CD14-positive monocyte (primary cell): Measurements from ENCODE around the gene CCDC50. TPM values are rescaled to one million over a fixed set of nuclear protein-coding genes. Genes with fewer than 3 reads are reported as not detected.

Experiments used
- DNase-seq, 3 donors: peaks; one replicate each; pipeline ENCODE4 v3.0.0-alpha.2; 2011 to 2022
- H2AFZ ChIP-seq: 2 replicates; pipeline ENCODE4 v1.6.0; 2012; ENCODE audit warnings: mild to moderate bottlenecking, low read depth, low read length, inconsistent platforms; ENCODE audit not compliant: insufficient read depth, poor library complexity, severe bottlenecking
- H3K27ac ChIP-seq, 2 donors: 1 replicate in 1 of 2; 2 replicates in 1 of 2; pipeline ENCODE4 v1.5.1; 2012 to 2013; ENCODE audit warnings: low read length in 2 of 2, control low read depth in 1 of 2, inconsistent platforms in 1 of 2, low read depth in 1 of 2, mild to moderate bottlenecking in 1 of 2
- H3K27me3 ChIP-seq, 2 donors: one replicate each; pipeline versions ENCODE4 v1.6.0 to v1.6.1; 2011 to 2013; ENCODE audit warnings: low read length in 2 of 2; ENCODE audit not compliant: control insufficient read depth in 2 of 2, insufficient read depth in 2 of 2
- H3K36me3 ChIP-seq, 2 donors: replicated peaks in 1 of 2; 1 replicate in 1 of 2; 2 replicates in 1 of 2; pipeline versions ENCODE4 v1.5.1 to v1.6.1; 2012 to 2013; ENCODE audit warnings: low read length in 2 of 2, control low read depth in 1 of 2, inconsistent platforms in 1 of 2, mild to moderate bottlenecking in 1 of 2; ENCODE audit not compliant: insufficient read depth in 2 of 2, control insufficient read depth in 1 of 2
- H3K4me1 ChIP-seq, 2 donors: 1 replicate in 1 of 2; 2 replicates in 1 of 2; pipeline versions ENCODE4 v1.5.1 to v1.6.1; 2012 to 2013; ENCODE audit warnings: low read length in 2 of 2, control low read depth in 1 of 2, inconsistent platforms in 1 of 2, mild to moderate bottlenecking in 1 of 2, moderate library complexity in 1 of 2; ENCODE audit not compliant: insufficient read depth in 2 of 2, control insufficient read depth in 1 of 2
- H3K4me2 ChIP-seq: replicated peaks from 2 replicates; pipeline ENCODE3; 2012; ENCODE audit warnings: low read length, moderate library complexity, mild to moderate bottlenecking; ENCODE audit not compliant: poor library complexity, severe bottlenecking; ENCODE audit errors: extremely low read depth
- H3K4me3 ChIP-seq, 3 experiments: fragments of 200-600 bp in 1 of 3; sonication (generic) in 1 of 3; replicated peaks in 1 of 3; 1 replicate in 2 of 3; 2 replicates in 1 of 3; pipeline ENCODE4 v1.5.1; 2011 to 2013; ENCODE audit warnings: low read length in 3 of 3, mild to moderate bottlenecking in 3 of 3, control low read depth in 2 of 3, low read depth in 2 of 3, inconsistent platforms in 1 of 3, moderate library complexity in 1 of 3
- H3K79me2 ChIP-seq: 2 replicates; pipeline ENCODE4 v1.6.0; 2012; ENCODE audit warnings: mild to moderate bottlenecking, control low read depth, inconsistent platforms, low read length, moderate library complexity; ENCODE audit not compliant: insufficient read depth
- H3K9ac ChIP-seq: 2 replicates; pipeline ENCODE4 v1.6.0; 2017; ENCODE audit warnings: low read length, mild to moderate bottlenecking; ENCODE audit not compliant: insufficient read depth, poor library complexity, severe bottlenecking
- H3K9me3 ChIP-seq, 2 donors: replicated peaks in 1 of 2; 1 replicate in 1 of 2; 2 replicates in 1 of 2; pipeline versions ENCODE4 v1.5.1 to v1.6.1; 2012 to 2013; ENCODE audit warnings: low read length in 2 of 2, control low read depth in 1 of 2; ENCODE audit not compliant: control insufficient read depth in 1 of 2, insufficient read depth in 1 of 2
- H4K20me1 ChIP-seq: 2 replicates; pipeline ENCODE4 v1.6.0; 2012; ENCODE audit warnings: mild to moderate bottlenecking, low read length, control low read depth, moderate library complexity; ENCODE audit not compliant: insufficient read depth
- H3K27ac Mint-ChIP-seq, 7 donors: one replicate each; pipeline ENCODE4 v1.8.0; 2020; ENCODE audit warnings: mild to moderate bottlenecking in 7 of 7, mixed read lengths in 7 of 7, moderate library complexity in 6 of 7, inconsistent platforms in 2 of 7
- H3K27me3 Mint-ChIP-seq, 3 donors: one replicate each; pipeline ENCODE4 v1.8.0; 2021 to 2022; ENCODE audit warnings: low read depth in 3 of 3, mild to moderate bottlenecking in 3 of 3, mixed read lengths in 3 of 3, moderate library complexity in 3 of 3, inconsistent platforms in 1 of 3
- H3K36me3 Mint-ChIP-seq, 2 donors: one replicate each; pipeline ENCODE4 v1.8.0; 2020; ENCODE audit warnings: mixed read lengths in 2 of 2, inconsistent platforms in 1 of 2, mild to moderate bottlenecking in 1 of 2
- H3K4me1 Mint-ChIP-seq: one replicate; pipeline ENCODE4 v1.8.0; 2020; ENCODE audit warnings: mild to moderate bottlenecking, mixed read lengths
- H3K4me3 Mint-ChIP-seq, 2 donors: one replicate each; pipeline ENCODE4 v1.8.0; 2020; ENCODE audit warnings: mild to moderate bottlenecking in 2 of 2, mixed read lengths in 2 of 2, moderate library complexity in 1 of 2
- H3K9me3 Mint-ChIP-seq, 7 donors: one replicate each; pipeline ENCODE4 v1.8.0; 2020 to 2022; ENCODE audit warnings: mixed read lengths in 7 of 7, mild to moderate bottlenecking in 6 of 7, moderate library complexity in 6 of 7, inconsistent platforms in 2 of 7
- CTCF ChIP-seq: fragments of 200-600 bp; IDR thresholded peaks from one replicate; pipeline ENCODE4 v1.8.0; 2022; ENCODE audit warnings: antibody characterized with exemption, mild to moderate bottlenecking
- WGBS: methylation state at CpG from one replicate; pipeline ENCODE4 v1.1.5; 2013; ENCODE audit warnings: missing lambda C conversion rate; ENCODE audit not compliant: insufficient coverage; 5-methylcytosine and 5-hydroxymethylcytosine counted together
- intact Hi-C, 2 donors: fragments of 100-400 bp; cut with micrococcal nuclease; formaldehyde crosslinking; loops; one replicate each; pipeline versions ENCODE4 v1.15.0 to v1.15.1; 2023
- polyA plus RNA-seq, 3 donors: library from polyadenylated mRNA; depleted of rRNA in 1 of 3; unstranded in 2 of 3; stranded (reverse) in 1 of 3; fragments of 300-500 nt in 2 of 3; fragments of >200 nt in 1 of 3; fragmentation: Illumina TruSeq in 2 of 3; gene quantifications; 1 replicate in 2 of 3; 2 replicates in 1 of 3; pipeline ENCODE4 v1.2.3, GENCODE V29; 2012 to 2021

The CCDC50 gene
- polyA plus RNA-seq, 3 donors: 13.3 to 29.2 (median 25.8) TPM

- no peaks in the 10 kb centered on the region for H3K27me3 ChIP-seq
- no peaks in the 10 kb centered on the region for H3K9me3 ChIP-seq
- no peak overlapping the region for H3K4me3 Mint-ChIP-seq
- H3K36me3 ChIP-seq: peaks cover 35 to 68% of the 10 kb centered on the region in 2 donors
- H3K27ac Mint-ChIP-seq: no peak overlapping the region
- no peak overlapping the region for H3K4me2 ChIP-seq
- 100% methylated on average over 2 of the region's 2 CpGs for WGBS
- H3K79me2 ChIP-seq: no peaks in the 10 kb centered on the region
- H3K4me3 ChIP-seq: no peak overlapping the region
- H3K36me3 Mint-ChIP-seq: peaks cover 42 to 61% of the 10 kb centered on the region in 2 donors
- H3K9me3 Mint-ChIP-seq: peaks cover 0 to 3% (median 0%) of the 10 kb centered on the region in 7 donors
- no peak overlapping the region for H3K27ac ChIP-seq
- peaks cover 10% of the 10 kb centered on the region for H4K20me1 ChIP-seq
- H2AFZ ChIP-seq: no peak overlapping the region
- H3K4me1 Mint-ChIP-seq: no peaks in the 10 kb centered on the region
- H3K4me1 ChIP-seq: no peaks in the 10 kb centered on the region
- no peak for TF ChIP-seq CTCF
- intact Hi-C loops: no loop called here
- no peak for DNase-seq
- no peak overlapping the region for H3K9ac ChIP-seq
- H3K27me3 Mint-ChIP-seq: no peaks in the 10 kb centered on the region
Measured at GRCh38 chr3:191358929-191359328, 29.7 kb downstream of the CCDC50 start.

GRCh38 chr3:191360620-191361019 lies 31.4 kb downstream of the CCDC50 start:
- Histone ChIP-seq H3K27ac (no peak overlapping the region), H3K9me3 (no peaks in the 10 kb centered on the region), H3K4me1 (no peaks in the 10 kb centered on the region), H2AFZ (no peak overlapping the region), H3K27me3 (no peaks in the 10 kb centered on the region), H3K9ac (no peak overlapping the region), H3K4me2 (no peak overlapping the region), H3K79me2 (no peaks in the 10 kb centered on the region), H3K4me3 (no peak overlapping the region), H3K36me3 (peaks cover 35 to 71% of the 10 kb centered on the region in 2 donors), H4K20me1 (no peaks in the 10 kb centered on the region)
- Mint-ChIP-seq H3K36me3 (peaks cover 44 to 73% of the 10 kb centered on the region in 2 donors), H3K27me3 (no peaks in the 10 kb centered on the region), H3K4me3 (no peak overlapping the region), H3K9me3 (peaks cover 0 to 3% (median 0%) of the 10 kb centered on the region in 7 donors), H3K27ac (no peak overlapping the region), H3K4me1 (no peaks in the 10 kb centered on the region)
- no peak for DNase-seq
- no peak for TF ChIP-seq CTCF
- WGBS: no CpG with 5 or more reads among the region's 3 CpGs
- intact Hi-C loops: no loop called here
